CD4-positive, CD25-positive, alpha-beta regulatory T cell (primary cell): ENCODE results near the gene SPTB. TPM values are rescaled to one million over a fixed set of nuclear protein-coding genes. Genes with fewer than 3 reads are reported as not detected.
A peak's percentile ranks its signal among the peaks of the same experiment; 100 is the strongest.

Source experiments
- ATAC-seq, 2 donors: fragments of 150-1000 bp; cut with Tn5 transposase; one replicate each; pipeline ENCODE4 v1.10.0; 2021; ENCODE audit warnings: low read depth in 2 of 2, moderate number of reproducible peaks in 2 of 2, moderate library complexity in 1 of 2
- DNase-seq, 3 donors: peaks; one replicate each; pipeline versions ENCODE4 v3.0.0 to v3.0.0-alpha.2; 2012 to 2022; ENCODE audit warnings: mixed read lengths in 1 of 3
- H3K27ac ChIP-seq: one replicate; pipeline ENCODE4 v1.7.0; 2013; ENCODE audit warnings: mild to moderate bottlenecking, low read length; ENCODE audit not compliant: insufficient read depth, poor library complexity, severe bottlenecking
- H3K27me3 ChIP-seq: one replicate; pipeline ENCODE4 v1.7.0; 2013; ENCODE audit warnings: low read length; ENCODE audit not compliant: control insufficient read depth, insufficient read depth
- H3K36me3 ChIP-seq: one replicate; pipeline ENCODE4 v1.7.0; 2013; ENCODE audit warnings: mild to moderate bottlenecking, low read length, moderate library complexity; ENCODE audit not compliant: control insufficient read depth, insufficient read depth
- H3K4me1 ChIP-seq: 2 replicates; pipeline ENCODE4 v1.7.0; 2013; ENCODE audit warnings: mild to moderate bottlenecking, low read length; ENCODE audit not compliant: insufficient read depth, control insufficient read depth, poor library complexity, severe bottlenecking
- H3K4me3 ChIP-seq: one replicate; pipeline ENCODE4 v1.7.0; 2013; ENCODE audit warnings: low read depth, mild to moderate bottlenecking, low read length, moderate library complexity
- H3K9me3 ChIP-seq, 2 experiments: 1 replicate in 1 of 2; 2 replicates in 1 of 2; pipeline ENCODE4 v1.7.0; 2013; ENCODE audit warnings: low read length in 2 of 2, mild to moderate bottlenecking in 1 of 2, moderate library complexity in 1 of 2; ENCODE audit not compliant: control insufficient read depth in 2 of 2
- H3K27ac Mint-ChIP-seq, 3 donors: one replicate each; pipeline ENCODE4 v1.8.0; 2020 to 2022; ENCODE audit warnings: mild to moderate bottlenecking in 3 of 3, mixed read lengths in 3 of 3, moderate library complexity in 2 of 3
- H3K27me3 Mint-ChIP-seq: one replicate; pipeline ENCODE4 v1.8.0; 2022; ENCODE audit warnings: mild to moderate bottlenecking, mixed read lengths
- H3K36me3 Mint-ChIP-seq: one replicate; pipeline ENCODE4 v1.8.0; 2020; ENCODE audit warnings: mixed read lengths
- H3K4me1 Mint-ChIP-seq, 4 donors: one replicate each; pipeline ENCODE4 v1.8.0; 2020 to 2022; ENCODE audit warnings: mixed read lengths in 4 of 4, mild to moderate bottlenecking in 1 of 4
- H3K4me3 Mint-ChIP-seq, 4 donors: one replicate each; pipeline ENCODE4 v1.8.0; 2020 to 2022; ENCODE audit warnings: mild to moderate bottlenecking in 4 of 4, mixed read lengths in 4 of 4, moderate library complexity in 3 of 4
- H3K9me3 Mint-ChIP-seq, 7 donors: one replicate each; pipeline ENCODE4 v1.8.0; 2020 to 2022; ENCODE audit warnings: mixed read lengths in 7 of 7, mild to moderate bottlenecking in 3 of 7, moderate library complexity in 2 of 7
- polyA plus RNA-seq, 4 donors: library from polyadenylated mRNA; unstranded; fragments of 300-500 nt; fragmentation: Illumina TruSeq; gene quantifications; one replicate each; pipeline ENCODE4 v1.2.3, GENCODE V29; 2021
- total RNA-seq: library from RNA; stranded (reverse); gene quantifications from one replicate; pipeline ENCODE4 v1.2.3, GENCODE V29; 2022

SPTB gene
- total and polyA plus RNA-seq, 5 donors from 2014 or later = 0.11 to 0.91 (median 0.24) TPM; not detected in 1

- H3K4me3 ChIP-seq = no peak overlapping the region
- Mint-ChIP-seq H3K4me1 (peaks cover 0 to 42% (median 11%) of the 10 kb centered on the region in 4 donors), H3K27me3 (peaks cover 9% of the 10 kb centered on the region), H3K9me3 (no peaks in the 10 kb centered on the region), H3K27ac (no peak overlapping the region), H3K4me3 (no peak overlapping the region), H3K36me3 (no peaks in the 10 kb centered on the region)
- H3K27me3 ChIP-seq = no peaks in the 10 kb centered on the region
- H3K27ac ChIP-seq = no peak overlapping the region
- H3K4me1 ChIP-seq = peaks cover 26% of the 10 kb centered on the region
- no peaks in the 10 kb centered on the region for H3K36me3 ChIP-seq
- no peak for ATAC-seq
- H3K9me3 ChIP-seq = no peaks in the 10 kb centered on the region
- no peak for DNase-seq
Observed at GRCh38 chr14:64766430-64767151, 113.1 kb downstream of the SPTB start.

GRCh38 chr14:64765740-64766302 is 113.9 kb downstream of the SPTB start:
- peaks cover 0 to 43% (median 10%) of the 10 kb centered on the region in 4 donors for H3K4me1 Mint-ChIP-seq
- no peaks in the 10 kb centered on the region for H3K9me3 Mint-ChIP-seq
- H3K4me3 Mint-ChIP-seq = no peak overlapping the region
- ATAC-seq = no peak
- Histone ChIP-seq H3K9me3 (no peaks in the 10 kb centered on the region), H3K27me3 (no peaks in the 10 kb centered on the region), H3K27ac (no peak overlapping the region), H3K4me1 (peaks cover 21% of the 10 kb centered on the region), H3K4me3 (no peak overlapping the region), H3K36me3 (no peaks in the 10 kb centered on the region)
- H3K27me3 Mint-ChIP-seq = peaks cover 14% of the 10 kb centered on the region
- H3K27ac Mint-ChIP-seq = no peak overlapping the region
- DNase-seq = no peak
- H3K36me3 Mint-ChIP-seq = no peaks in the 10 kb centered on the region

- Histone ChIP-seq H3K27me3 (no peaks in the 10 kb centered on the region), H3K36me3 (no peaks in the 10 kb centered on the region), H3K4me3 (no peak overlapping the region), H3K4me1 (peaks cover 23% of the 10 kb centered on the region), H3K27ac (no peak overlapping the region), H3K9me3 (no peaks in the 10 kb centered on the region)
- DNase-seq = peak; percentile 46 to 61 (median 56)
- no peaks in the 10 kb centered on the region for H3K9me3 Mint-ChIP-seq
- H3K4me3 Mint-ChIP-seq = peak overlapping the region in 3 of 4 donors; percentile 65 to 83 (median 74)
- ATAC-seq = peak; percentile 66 to 77
- H3K27ac Mint-ChIP-seq = no peak overlapping the region
- peaks cover 16% of the 10 kb centered on the region for H3K27me3 Mint-ChIP-seq
- no peaks in the 10 kb centered on the region for H3K36me3 Mint-ChIP-seq
- peaks cover 0 to 43% (median 15%) of the 10 kb centered on the region in 4 donors for H3K4me1 Mint-ChIP-seq
Observed at GRCh38 chr14:64764641-64765520, 114.8 kb downstream of the SPTB start.

DNA sequence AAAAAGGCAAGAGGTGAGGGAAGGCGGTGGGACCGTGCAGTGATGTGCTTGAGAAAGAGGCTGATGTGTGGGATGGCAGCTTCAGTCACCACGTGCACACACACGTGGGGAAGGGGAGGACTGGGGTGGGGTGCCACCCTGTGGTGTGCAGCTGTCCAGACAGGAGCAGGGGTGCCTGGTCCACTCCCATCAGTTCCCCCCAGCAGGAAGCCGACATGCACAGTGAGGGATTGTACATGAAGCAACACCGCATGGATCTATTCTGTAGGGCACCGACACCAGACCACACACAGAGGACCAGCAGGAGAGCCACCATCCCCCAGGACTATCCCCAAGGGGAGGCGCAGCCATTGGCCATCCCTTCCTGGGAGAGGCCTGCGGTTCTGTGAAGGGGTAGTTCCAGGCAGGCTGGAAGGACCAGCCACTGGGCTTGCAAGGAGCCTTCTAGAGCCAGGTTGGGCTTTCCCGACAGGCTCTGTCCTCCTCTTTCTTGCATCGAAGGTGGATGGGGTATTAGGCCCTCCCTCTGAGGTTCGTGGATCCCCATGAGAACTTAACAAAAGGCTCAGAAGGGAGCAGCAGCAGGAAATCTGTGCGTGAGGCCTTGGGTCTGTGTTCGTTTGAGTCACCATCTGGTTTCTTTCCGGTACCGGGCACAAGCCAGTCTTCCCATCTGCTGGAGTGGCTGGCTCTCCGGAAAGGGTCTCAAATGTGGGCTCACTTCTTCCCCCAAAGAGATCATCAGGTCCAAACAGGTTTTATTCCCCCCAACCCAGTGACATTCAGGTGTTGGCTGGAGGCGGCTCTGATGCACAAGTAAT is 115.7 kb downstream of the SPTB start:
- Mint-ChIP-seq H3K27ac (no peak overlapping the region), H3K4me3 (peak overlapping the region in 2 of 4 donors; percentile 65 to 74), H3K36me3 (no peaks in the 10 kb centered on the region), H3K4me1 (peaks cover 0 to 47% (median 15%) of the 10 kb centered on the region in 4 donors), H3K27me3 (peaks cover 22% of the 10 kb centered on the region), H3K9me3 (no peaks in the 10 kb centered on the region)
- H3K9me3 ChIP-seq = no peaks in the 10 kb centered on the region
- H3K36me3 ChIP-seq = no peaks in the 10 kb centered on the region
- H3K27me3 ChIP-seq = no peaks in the 10 kb centered on the region
- DNase-seq (no peak), ATAC-seq (no peak)
- no peak overlapping the region for H3K27ac ChIP-seq
- H3K4me1 ChIP-seq = peaks cover 28% of the 10 kb centered on the region
- no peak overlapping the region for H3K4me3 ChIP-seq

DNA sequence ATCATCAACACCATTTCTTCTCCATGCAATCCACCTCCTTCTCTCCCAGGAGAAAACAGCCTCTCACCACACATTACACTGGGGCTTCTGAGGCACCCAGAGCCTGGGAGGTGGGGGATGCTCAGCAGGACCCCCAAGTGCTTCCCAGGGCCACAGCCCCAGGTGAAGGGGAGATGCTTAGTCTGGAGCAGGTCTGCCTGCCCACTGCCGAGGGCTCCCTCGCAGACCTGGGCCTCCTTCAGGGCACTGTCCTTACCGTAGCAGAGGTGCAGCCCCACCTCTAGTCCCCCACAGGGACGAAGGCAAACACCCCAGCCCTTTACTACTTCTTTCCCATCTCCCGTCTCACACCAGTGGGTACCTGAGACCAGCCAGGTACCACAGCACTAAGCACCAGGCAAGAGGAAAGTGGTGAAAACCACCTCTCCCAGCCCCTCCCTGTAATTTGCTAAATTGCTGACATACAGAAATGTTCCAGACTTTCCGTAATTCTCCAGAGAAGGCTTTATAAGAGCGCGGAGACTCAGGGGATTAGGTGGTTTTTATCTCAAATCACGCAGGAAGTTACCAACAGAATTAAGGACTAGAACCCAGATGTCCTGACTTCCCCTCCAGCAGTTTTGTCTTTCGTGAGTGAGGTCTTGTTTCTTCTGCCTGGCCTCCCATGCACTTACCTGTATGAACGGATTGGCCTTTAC is 116.5 kb downstream of the SPTB start:
- peak overlapping the region in 1 of 4 donors; percentile 15 for H3K4me3 Mint-ChIP-seq
- no peaks in the 10 kb centered on the region for H3K9me3 ChIP-seq
- H3K27ac ChIP-seq = no peak overlapping the region
- peaks cover 36% of the 10 kb centered on the region for H3K4me1 ChIP-seq
- no peaks in the 10 kb centered on the region for H3K9me3 Mint-ChIP-seq
- peaks cover 0 to 54% (median 18%) of the 10 kb centered on the region in 4 donors for H3K4me1 Mint-ChIP-seq
- no peaks in the 10 kb centered on the region for H3K36me3 Mint-ChIP-seq
- H3K27me3 ChIP-seq = no peaks in the 10 kb centered on the region
- no peak overlapping the region for H3K27ac Mint-ChIP-seq
- peaks cover 22% of the 10 kb centered on the region for H3K27me3 Mint-ChIP-seq
- H3K4me3 ChIP-seq = no peak overlapping the region
- ATAC-seq (no peak), DNase-seq (no peak)
- H3K36me3 ChIP-seq = no peaks in the 10 kb centered on the region

DNA sequence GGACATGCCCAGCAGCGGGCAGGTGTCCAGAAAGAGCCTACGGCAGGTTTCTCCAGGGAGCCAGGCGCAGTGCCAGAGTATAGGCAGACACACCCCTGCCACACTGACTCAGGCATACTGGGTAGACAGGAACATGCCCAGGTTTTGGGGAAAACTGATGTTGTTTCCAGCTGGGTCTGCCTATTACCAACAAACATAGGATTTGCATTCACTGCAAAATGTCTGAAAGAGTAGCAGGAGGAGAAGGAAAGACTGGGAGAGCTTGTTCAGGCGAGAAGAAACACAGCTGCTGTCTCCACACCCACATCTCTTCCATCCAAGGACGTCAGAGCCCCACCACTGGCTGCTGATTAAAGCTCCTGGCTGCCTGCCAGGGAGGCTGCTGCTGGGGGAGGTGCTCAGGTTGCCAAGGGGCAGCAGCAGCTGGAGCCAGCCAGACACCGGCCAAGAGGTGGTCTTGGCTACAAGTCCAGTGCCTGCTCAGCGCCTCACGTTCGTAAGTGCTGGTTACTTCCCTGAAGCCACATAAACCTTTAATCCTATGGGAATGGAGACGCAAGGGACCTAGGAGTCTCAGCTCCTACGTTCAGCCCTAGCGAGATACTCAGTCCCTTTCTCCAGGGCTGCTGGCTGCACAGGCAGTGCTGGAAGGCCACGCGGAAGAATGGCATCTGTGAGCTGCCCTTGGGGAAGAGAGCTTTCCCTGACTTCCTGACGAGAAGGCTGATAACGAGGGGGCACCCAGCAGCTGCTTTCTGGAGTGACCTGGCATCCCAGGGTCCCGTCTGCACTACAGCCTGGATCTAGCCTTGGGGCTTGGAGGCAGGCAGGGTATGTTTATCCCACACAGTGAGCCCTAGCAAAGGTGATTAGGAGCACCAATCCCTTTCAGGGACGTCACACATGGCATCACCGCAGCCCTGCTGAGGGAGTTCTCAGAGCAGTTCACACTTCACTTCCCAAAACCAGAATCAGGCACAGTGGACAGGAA is 117.4 kb downstream of the SPTB start:
- H3K4me3 ChIP-seq = no peak overlapping the region
- no peaks in the 10 kb centered on the region for H3K36me3 Mint-ChIP-seq
- H3K9me3 Mint-ChIP-seq = no peaks in the 10 kb centered on the region
- H3K36me3 ChIP-seq = no peaks in the 10 kb centered on the region
- no peak overlapping the region for H3K4me3 Mint-ChIP-seq
- no peaks in the 10 kb centered on the region for H3K27me3 ChIP-seq
- H3K27me3 Mint-ChIP-seq = peaks cover 22% of the 10 kb centered on the region
- H3K4me1 Mint-ChIP-seq = peaks cover 0 to 60% (median 18%) of the 10 kb centered on the region in 4 donors
- no peak overlapping the region for H3K27ac ChIP-seq
- no peaks in the 10 kb centered on the region for H3K9me3 ChIP-seq
- no peak for ATAC-seq
- DNase-seq = no peak
- H3K4me1 ChIP-seq = peaks cover 45% of the 10 kb centered on the region
- no peak overlapping the region for H3K27ac Mint-ChIP-seq
